ACC112 (cell line): ENCODE measurements around the gene PAK4.
"Not testable (repeated sequence)": the region's sequence is repeated elsewhere in the genome, so short reads cannot be mapped to it uniquely, and the experiment has no call there.

ENCODE experiments used
- H2AFZ ChIP-seq: fragments of 200-600 bp; sonication (generic); one replicate; pipeline ENCODE4 v1.6.0; 2017; ENCODE audit warnings: antibody characterized with exemption, low read length; ENCODE audit not compliant: unreplicated experiment
- H3K27ac ChIP-seq: fragments of 200-600 bp; sonication (generic); 2 replicates; pipeline ENCODE4 v1.5.1; 2014; ENCODE audit warnings: low read depth, mild to moderate bottlenecking, antibody characterized with exemption, low read length, moderate library complexity
- H3K27me3 ChIP-seq: fragments of 200-600 bp; sonication (generic); 2 replicates; pipeline ENCODE4 v1.6.1; 2014; ENCODE audit warnings: mild to moderate bottlenecking, antibody characterized with exemption, low read length, moderate library complexity, mixed read lengths; ENCODE audit not compliant: insufficient read depth
- H3K36me3 ChIP-seq: fragments of 200-600 bp; sonication (generic); 2 replicates; pipeline ENCODE4 v1.6.1; 2016; ENCODE audit warnings: mild to moderate bottlenecking, antibody characterized with exemption, low read length, moderate library complexity, mixed read lengths; ENCODE audit not compliant: insufficient read depth
- H3K4me1 ChIP-seq: fragments of 200-600 bp; sonication (generic); one replicate; pipeline ENCODE4 v1.6.1; 2016; ENCODE audit warnings: low read length, mixed read lengths; ENCODE audit not compliant: insufficient read depth, unreplicated experiment, control insufficient read depth
- H3K4me3 ChIP-seq: fragments of 200-600 bp; sonication (generic); 2 replicates; pipeline ENCODE4 v1.5.1; 2014; ENCODE audit warnings: mild to moderate bottlenecking, low read depth, low read length
- H3K79me2 ChIP-seq: fragments of 200-600 bp; sonication (generic); one replicate; pipeline ENCODE4 v1.6.0; 2016; ENCODE audit warnings: low read length; ENCODE audit not compliant: control insufficient read depth, unreplicated experiment, insufficient read depth

Gene PAK4

DNA sequence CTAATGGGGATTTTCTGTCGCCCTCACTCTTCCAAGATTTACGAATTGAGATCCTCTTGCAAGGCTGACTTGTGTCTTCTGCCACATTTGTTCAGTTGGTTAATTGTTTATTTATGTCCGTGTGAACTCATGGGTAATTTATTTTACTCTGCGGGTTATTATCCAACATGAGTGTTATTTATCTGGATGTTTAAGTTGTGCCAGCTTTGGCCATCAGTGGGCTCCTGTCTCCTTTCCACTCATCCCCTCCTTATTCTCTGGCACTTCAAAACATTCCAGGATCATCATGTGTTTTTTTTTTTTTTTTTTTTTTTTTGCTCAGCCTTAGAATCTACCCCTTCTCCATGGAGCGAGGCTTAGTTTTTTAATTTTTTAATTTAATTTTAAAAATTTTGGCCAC, 22.4 kb upstream of the PAK4 start:
- no peaks in the 10 kb centered on the region for H3K36me3 ChIP-seq
- no peaks in the 10 kb centered on the region for H3K79me2 ChIP-seq
- no peak overlapping the region for H3K4me3 ChIP-seq
- H3K27ac ChIP-seq: no peak overlapping the region
- no peak overlapping the region for H2AFZ ChIP-seq
- no peaks in the 10 kb centered on the region for H3K27me3 ChIP-seq
- H3K4me1 ChIP-seq: no peaks in the 10 kb centered on the region

DNA sequence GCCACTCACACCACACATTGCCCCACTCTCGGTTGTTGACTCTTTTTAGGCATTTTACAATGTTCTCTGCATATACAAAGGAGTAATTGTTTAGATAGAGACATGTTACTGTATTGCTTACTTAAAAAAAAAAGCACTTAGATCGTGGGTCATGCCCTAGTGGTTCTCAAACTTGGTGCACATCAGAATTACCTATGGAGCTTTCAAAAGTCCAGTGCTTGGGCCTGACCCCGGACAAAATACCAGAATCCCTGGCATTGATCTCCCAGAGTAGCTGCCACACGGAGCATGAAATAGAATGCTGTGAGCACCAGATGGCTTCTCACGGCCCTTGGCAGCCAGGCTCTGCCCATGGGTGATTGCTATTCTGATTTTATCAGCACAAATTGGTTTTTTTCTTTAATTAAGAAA, 21.4 kb upstream of the PAK4 start:
- H3K27me3 ChIP-seq: no peaks in the 10 kb centered on the region
- H3K27ac ChIP-seq: no peak overlapping the region
- H3K79me2 ChIP-seq: no peaks in the 10 kb centered on the region
- no peaks in the 10 kb centered on the region for H3K4me1 ChIP-seq
- no peak overlapping the region for H3K4me3 ChIP-seq
- H2AFZ ChIP-seq: no peak overlapping the region
- H3K36me3 ChIP-seq: no peaks in the 10 kb centered on the region

DNA sequence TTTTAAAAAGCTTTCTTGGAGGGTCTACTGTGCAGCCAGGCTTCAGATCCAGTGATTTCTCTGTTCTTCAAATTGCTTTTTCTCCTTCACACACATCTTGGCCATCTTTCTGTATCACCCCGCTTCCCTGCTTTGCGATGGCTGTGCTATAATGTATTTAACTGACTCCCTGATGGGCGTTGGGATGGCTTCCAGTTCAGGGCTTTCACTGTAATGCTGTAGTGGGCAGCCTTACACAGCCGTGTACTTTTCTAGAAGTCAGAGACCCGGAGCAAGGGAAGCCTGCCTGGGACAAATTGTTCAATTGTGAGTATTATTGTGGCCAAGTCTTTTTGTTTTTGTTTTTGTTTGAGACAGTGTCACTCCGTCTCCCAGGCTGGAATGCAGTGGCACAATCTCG, 19.4 kb upstream of the PAK4 start:
- no peak overlapping the region for H3K4me3 ChIP-seq
- H3K79me2 ChIP-seq: no peaks in the 10 kb centered on the region
- H3K4me1 ChIP-seq: no peaks in the 10 kb centered on the region
- no peak overlapping the region for H2AFZ ChIP-seq
- no peaks in the 10 kb centered on the region for H3K36me3 ChIP-seq
- H3K27ac ChIP-seq: no peak overlapping the region
- H3K27me3 ChIP-seq: no peaks in the 10 kb centered on the region

DNA sequence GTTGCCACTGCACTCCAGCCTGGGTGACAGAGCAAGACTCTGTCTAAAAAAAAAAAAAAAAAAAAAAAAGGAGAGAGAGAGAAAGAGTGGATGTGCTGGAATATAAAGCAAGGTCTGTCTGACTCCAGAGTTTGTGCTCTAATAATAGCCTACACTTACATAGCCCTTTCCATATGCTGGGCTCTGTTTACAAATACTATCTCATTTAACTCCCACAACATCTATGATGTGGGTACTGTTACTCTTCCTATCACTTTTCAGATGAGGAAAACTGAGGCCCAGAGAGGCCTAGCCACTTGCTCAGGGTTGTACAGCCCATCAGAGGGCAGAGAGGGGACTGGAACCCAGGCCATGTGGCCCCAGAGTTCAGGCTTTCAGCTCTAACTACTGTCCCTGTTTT, 15.9 kb upstream of the PAK4 start:
- no peak overlapping the region for H3K27ac ChIP-seq
- H3K27me3 ChIP-seq: no peaks in the 10 kb centered on the region

DNA sequence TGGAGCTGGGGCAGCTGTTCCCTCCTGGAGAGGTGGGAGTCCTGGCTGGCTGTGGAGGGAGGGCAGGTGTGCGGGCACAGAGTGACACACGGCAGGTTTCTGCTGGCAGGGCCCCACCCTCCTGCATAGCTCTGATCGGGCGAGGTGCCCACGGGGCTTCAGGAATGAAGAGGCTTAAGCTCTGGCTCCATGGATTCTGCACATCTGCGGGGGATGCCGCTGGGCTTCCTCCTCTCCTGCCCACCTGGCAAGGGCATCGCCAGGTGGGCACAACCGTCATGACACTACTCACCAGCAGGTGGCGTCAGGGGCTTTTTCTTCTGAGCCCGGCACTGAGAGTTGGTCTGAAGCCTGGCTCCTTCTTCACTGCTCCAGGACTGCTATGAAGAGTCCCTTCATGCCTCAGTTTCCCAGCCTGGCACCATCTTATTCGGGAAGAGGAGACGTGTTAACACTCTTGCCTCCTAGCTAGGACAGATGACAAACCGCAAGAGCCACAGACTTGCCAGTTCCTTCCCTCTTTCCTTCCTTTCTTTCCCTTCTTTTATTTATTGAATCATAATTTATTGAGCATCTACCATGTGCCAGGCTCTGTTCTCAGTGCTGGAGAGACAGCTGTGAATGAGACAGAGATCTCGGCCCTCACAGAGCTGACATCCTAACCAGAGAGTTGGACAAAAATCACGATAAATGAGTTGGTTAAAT, 15.2 kb upstream of the PAK4 start:
- Histone ChIP-seq H3K36me3 (no peaks in the 10 kb centered on the region), H3K4me1 (peaks cover 5% of the 10 kb centered on the region), H3K27me3 (no peaks in the 10 kb centered on the region), H3K4me3 (no peak overlapping the region), H2AFZ (no peak overlapping the region), H3K27ac (no peak overlapping the region), H3K79me2 (no peaks in the 10 kb centered on the region)

More for the DNA sequence above, 15.9 kb upstream of the PAK4 start:
- Histone ChIP-seq H3K36me3 (no peaks in the 10 kb centered on the region), H2AFZ (no peak overlapping the region), H3K79me2 (no peaks in the 10 kb centered on the region), H3K4me1 (peaks cover 5% of the 10 kb centered on the region), H3K4me3 (no peak overlapping the region)

DNA sequence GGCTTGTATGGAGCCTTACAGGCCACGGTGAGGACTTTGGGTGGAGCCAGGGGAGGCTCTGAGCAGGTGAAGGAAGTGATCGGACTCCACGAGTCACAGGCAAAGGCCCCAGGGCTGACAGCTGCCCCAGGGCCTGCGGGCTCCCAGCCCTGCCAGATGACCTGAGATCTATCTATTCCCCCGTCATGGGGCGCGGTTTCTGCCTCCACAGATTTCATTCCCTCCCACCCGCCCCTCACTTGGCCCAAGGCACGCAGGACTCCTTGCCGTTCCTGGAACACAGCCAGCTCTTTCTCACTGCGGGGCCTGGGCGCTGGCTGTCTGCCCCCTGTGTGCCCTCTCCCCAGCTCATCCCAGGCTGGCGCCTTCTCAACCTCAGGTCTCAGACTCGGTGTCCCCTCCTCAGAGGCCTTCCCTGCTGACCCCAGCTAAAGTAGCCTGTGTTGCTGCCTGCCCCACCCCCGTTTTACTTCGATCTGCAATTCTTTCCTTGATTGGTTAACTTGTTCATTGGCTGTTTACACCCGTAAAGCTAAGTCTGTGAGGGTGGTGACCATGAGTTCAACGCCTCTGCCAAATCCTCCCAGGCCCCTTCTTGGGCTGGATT, 13.9 kb upstream of the PAK4 start:
- H3K4me1 ChIP-seq: peaks cover 5% of the 10 kb centered on the region
- H3K4me3 ChIP-seq: no peak overlapping the region
- H3K36me3 ChIP-seq: no peaks in the 10 kb centered on the region
- peak overlapping the region; percentile 12; the same call in 1 of the 2 replicates for H3K27ac ChIP-seq
- H3K79me2 ChIP-seq: no peaks in the 10 kb centered on the region
- H2AFZ ChIP-seq: no peak overlapping the region
- no peaks in the 10 kb centered on the region for H3K27me3 ChIP-seq

DNA sequence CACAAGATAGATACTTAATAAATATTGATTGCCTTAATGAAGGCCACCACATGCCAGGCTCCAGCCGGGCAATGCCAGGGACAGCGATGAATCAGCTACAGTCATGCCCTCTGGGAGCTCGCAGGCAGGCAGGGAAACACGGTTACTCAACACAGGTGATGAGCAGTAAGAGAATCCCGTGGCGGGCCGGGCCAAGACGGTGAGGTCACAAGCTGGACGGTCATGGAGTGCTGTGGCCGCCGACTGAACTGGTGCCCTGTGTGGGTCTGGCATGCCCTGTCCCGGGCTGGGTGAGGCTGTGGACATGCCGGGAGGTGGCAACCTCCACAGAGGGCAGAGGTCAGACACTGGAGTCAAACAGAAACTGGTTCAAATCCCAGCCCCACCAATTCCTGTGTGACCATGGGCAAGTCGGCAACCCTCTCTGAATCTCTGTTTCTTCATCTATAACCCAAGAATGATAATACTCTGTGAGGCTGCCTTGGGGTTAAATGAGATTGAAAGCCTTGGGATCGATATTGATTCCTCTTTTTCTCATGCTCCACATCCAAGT, 13.2 kb upstream of the PAK4 start:
- no peaks in the 10 kb centered on the region for H3K79me2 ChIP-seq
- no peak overlapping the region for H3K27ac ChIP-seq
- no peaks in the 10 kb centered on the region for H3K36me3 ChIP-seq
- H2AFZ ChIP-seq: no peak overlapping the region
- no peak overlapping the region for H3K4me3 ChIP-seq
- peaks cover 5% of the 10 kb centered on the region for H3K4me1 ChIP-seq
- H3K27me3 ChIP-seq: no peaks in the 10 kb centered on the region

DNA sequence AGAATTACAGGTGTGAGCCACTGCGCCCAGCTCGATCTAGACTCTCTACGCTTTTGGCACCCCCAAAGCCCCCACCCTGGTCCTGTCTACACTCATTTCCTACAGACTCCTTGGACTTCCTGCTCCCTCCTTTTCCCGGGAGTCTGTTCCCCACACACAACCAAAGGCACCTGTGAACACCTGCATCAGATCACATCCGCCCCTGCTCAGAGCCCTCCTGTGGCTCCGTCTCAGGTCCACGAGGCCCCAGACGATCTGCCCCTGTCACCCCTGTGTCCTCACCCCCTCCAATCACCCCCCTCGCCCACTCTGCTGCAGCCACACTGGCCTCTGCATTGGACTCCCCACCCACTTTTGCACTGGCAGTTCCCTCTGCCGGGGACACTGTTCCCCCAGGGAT, 12.4 kb upstream of the PAK4 start:
- H3K79me2 ChIP-seq: no peaks in the 10 kb centered on the region
- H3K4me3 ChIP-seq: no peak overlapping the region
- H3K36me3 ChIP-seq: no peaks in the 10 kb centered on the region
- H3K4me1 ChIP-seq: peaks cover 5% of the 10 kb centered on the region
- H3K27me3 ChIP-seq: no peaks in the 10 kb centered on the region
- no peak overlapping the region for H3K27ac ChIP-seq
- H2AFZ ChIP-seq: no peak overlapping the region

DNA sequence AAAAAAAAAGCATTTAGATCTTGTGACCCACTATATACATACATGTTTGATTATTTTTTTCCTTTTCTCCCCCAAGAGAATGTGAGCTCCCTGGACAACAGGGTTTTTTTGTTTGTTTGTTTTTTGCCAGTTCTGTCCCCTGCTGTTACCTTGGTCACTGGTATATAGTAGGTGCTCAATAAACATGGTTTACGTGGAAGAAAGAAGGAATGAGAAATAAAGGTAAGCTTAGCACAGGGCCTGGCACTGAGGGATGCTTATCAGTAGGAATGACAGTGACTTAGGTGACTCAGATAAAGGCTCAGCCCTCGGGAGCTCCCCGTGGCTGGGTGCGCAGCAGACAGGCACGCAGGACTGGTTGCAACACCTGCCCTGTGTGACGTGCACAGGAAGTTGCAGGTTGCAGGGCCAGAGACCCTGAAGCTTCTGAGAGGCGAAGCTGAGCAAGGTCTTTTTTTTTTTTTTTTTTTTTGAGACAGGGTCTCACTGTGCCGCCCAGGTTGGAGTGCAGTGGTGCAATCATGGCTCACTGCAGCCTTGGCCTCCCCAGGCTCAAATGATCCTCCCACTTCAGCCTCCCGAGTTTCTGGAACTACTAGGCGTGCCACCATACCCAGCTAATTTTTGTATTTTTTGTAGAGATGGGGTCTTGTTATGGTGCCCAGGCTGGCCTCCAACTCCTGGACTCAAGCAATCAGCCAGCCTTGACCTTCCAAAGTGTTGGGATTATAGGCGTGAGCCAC, 10.3 kb upstream of the PAK4 start:
- no peak overlapping the region for H3K4me3 ChIP-seq
- peaks cover 5% of the 10 kb centered on the region for H3K4me1 ChIP-seq
- H3K27ac ChIP-seq: no peak overlapping the region
- no peaks in the 10 kb centered on the region for H3K27me3 ChIP-seq
- H3K79me2 ChIP-seq: no peaks in the 10 kb centered on the region
- no peaks in the 10 kb centered on the region for H3K36me3 ChIP-seq
- no peak overlapping the region for H2AFZ ChIP-seq

DNA sequence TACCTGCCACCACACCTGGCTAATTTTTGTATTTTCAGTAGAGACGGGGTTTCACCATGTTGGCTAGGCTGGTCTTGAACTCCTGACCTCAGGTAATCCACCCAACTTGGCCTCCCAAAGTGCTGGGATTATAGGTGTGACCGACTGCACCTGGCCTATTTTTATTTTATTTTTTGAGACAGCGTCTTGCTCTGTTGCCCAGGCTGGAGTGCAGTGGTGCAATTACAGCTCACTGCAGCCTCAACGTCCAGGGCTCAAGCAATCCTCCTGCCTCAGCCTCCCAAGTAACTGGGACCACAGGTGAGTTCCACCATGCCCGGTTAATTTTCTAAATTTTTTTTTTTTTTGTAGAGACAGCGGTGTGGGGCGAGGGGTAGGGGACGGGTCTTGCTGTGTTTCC, 8.6 kb upstream of the PAK4 start:
- H3K4me1 ChIP-seq, H3K27me3 ChIP-seq, H3K4me3 ChIP-seq, H2AFZ ChIP-seq, H3K79me2 ChIP-seq, H3K27ac ChIP-seq, H3K36me3 ChIP-seq: not testable (repeated sequence)
